22Rv1 (cell line): ENCODE results near the gene CRY1.

Experiments
- ZFX ChIP-seq: fragments of 450-650 bp; IDR thresholded peaks from 2 replicates; pipeline ENCODE4 v1.6.1; 2017; ENCODE audit warnings: antibody characterized with exemption, borderline replicate concordance
- TF ChIP-seq, protein P1 (sequence below): fragments of 450-650 bp; IDR thresholded peaks from 2 replicates; pipeline ENCODE4 v1.5.1; 2017; ENCODE audit warnings: mild to moderate bottlenecking

DNA sequence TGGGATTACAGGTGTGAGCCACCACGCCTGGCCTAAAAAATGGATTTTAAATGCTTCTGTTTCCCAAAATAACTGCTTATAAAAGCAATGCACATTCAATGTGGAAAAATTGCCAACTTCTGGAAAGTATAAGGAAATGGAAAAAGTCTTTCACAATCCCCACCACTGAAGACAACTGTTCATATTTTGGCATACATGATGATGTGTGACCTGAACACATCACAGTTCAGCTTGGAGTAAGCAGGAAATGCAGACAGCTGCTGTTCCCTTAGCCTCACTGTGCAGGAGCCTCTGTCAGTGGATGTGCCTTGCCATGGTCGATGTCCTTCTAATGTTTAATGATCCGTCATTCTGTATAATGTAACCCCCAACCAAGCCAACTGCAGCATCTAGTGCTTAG lies 111.6 kb downstream of the CRY1 start:
- TF ChIP-seq, protein P1, sequence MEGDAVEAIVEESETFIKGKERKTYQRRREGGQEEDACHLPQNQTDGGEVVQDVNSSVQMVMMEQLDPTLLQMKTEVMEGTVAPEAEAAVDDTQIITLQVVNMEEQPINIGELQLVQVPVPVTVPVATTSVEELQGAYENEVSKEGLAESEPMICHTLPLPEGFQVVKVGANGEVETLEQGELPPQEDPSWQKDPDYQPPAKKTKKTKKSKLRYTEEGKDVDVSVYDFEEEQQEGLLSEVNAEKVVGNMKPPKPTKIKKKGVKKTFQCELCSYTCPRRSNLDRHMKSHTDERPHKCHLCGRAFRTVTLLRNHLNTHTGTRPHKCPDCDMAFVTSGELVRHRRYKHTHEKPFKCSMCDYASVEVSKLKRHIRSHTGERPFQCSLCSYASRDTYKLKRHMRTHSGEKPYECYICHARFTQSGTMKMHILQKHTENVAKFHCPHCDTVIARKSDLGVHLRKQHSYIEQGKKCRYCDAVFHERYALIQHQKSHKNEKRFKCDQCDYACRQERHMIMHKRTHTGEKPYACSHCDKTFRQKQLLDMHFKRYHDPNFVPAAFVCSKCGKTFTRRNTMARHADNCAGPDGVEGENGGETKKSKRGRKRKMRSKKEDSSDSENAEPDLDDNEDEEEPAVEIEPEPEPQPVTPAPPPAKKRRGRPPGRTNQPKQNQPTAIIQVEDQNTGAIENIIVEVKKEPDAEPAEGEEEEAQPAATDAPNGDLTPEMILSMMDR = no peak
- no peak for TF ChIP-seq ZFX
